Activated CD4-positive, alpha-beta T cell treated with anti-CD3 and anti-CD28 coated beads for 36 hours (primary cell): ENCODE measurements around the gene FGF2. TPM values are rescaled to one million over a fixed set of nuclear protein-coding genes. Genes with fewer than 3 reads are reported as not detected.
"Not testable (repeated sequence)": the region's sequence is repeated elsewhere in the genome, so short reads cannot be mapped to it uniquely, and the experiment has no call there.

Source experiments
- ATAC-seq: fragments of 200-7000 bp; cut with Tn5 transposase; one replicate; pipeline ENCODE4 v1.10.0; 2021; ENCODE audit warnings: mild to moderate bottlenecking, moderate library complexity
- CTCF ChIA-PET: fragments of 350-600 bp; sonication (Branson Sonifier 250); formaldehyde crosslinking; loops from one replicate; lab custom pipeline; 2021; ENCODE audit warnings: antibody characterized with exemption; lab: Charles Lee
- POLR2A ChIA-PET: fragments of 350-600 bp; sonication (Branson Sonifier 250); formaldehyde crosslinking; loops from one replicate; lab custom pipeline; 2021; ENCODE audit warnings: antibody characterized with exemption, inconsistent platforms; lab: Charles Lee
- DNase-seq: peaks from one replicate; pipeline ENCODE4 v3.0.0-alpha.2; 2020
- H3K27ac Mint-ChIP-seq: one replicate; pipeline ENCODE4 v1.8.0; 2021; ENCODE audit warnings: mixed read lengths
- H3K27me3 Mint-ChIP-seq: one replicate; pipeline ENCODE4 v1.8.0; 2021; ENCODE audit warnings: mixed read lengths
- H3K36me3 Mint-ChIP-seq: one replicate; pipeline ENCODE4 v1.8.0; 2021; ENCODE audit warnings: low read depth, mixed read lengths
- H3K4me1 Mint-ChIP-seq: one replicate; pipeline ENCODE4 v1.8.0; 2021; ENCODE audit warnings: mixed read lengths
- H3K4me3 Mint-ChIP-seq: one replicate; pipeline ENCODE4 v1.8.0; 2021; ENCODE audit warnings: mild to moderate bottlenecking, moderate library complexity, mixed read lengths
- H3K9me3 Mint-ChIP-seq: one replicate; pipeline ENCODE4 v1.8.0; 2021; ENCODE audit warnings: low read depth, mixed read lengths
- intact Hi-C, 2 experiments: fragments of 100-400 bp; cut with DNase I in 1 of 2; cut with micrococcal nuclease in 1 of 2; formaldehyde crosslinking; loops; one replicate each; pipeline versions ENCODE4 v1.14.2 to v1.15.1; 2022 to 2024; cut with DNase I, micrococcal nuclease
- total RNA-seq, 2 experiments: library from RNA; stranded (reverse); gene quantifications; one replicate each; pipeline ENCODE4 v1.2.3, GENCODE V29; 2021

The FGF2 gene
- total RNA-seq, 2 experiments from 2014 or later, result 0.91 to 1.2 TPM

DNA sequence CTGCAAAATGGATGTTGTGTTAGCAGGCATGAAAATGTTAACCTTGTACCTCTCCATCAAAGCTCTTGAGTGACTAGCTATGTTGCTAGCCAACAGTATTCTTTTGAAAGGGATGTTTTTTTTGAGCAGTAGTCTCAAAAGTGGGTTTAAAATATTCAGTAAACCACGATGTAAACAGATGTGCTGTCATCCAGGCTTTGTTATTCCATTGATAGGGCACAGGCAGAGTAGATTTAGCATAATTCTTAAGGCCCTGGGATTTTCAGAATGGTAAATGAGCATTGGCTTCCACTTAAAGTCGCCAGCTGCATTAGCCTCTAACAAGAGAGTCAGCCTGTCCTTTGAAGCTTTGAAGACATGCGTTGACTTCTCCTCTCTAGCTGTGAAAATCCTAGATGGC, 18.4 kb downstream of the FGF2 start:
- ChIA-PET CTCF (interaction anchor here (1.0 to 1.5 kb wide), 3 partner anchors 12 to 87 kb away, joined by 3 to 4 read pairs (median 4); no protein-coding TSS in a partner anchor), POLR2A (interaction anchor here (0.7 kb wide), 1 partner anchor 374 kb away, joined by 3 read pairs; no protein-coding TSS in a partner anchor)
- DNase-seq, result no peak
- Mint-ChIP-seq H3K9me3 (no peaks in the 10 kb centered on the region), H3K4me3 (no peak overlapping the region), H3K27me3 (peaks cover 5% of the 10 kb centered on the region), H3K4me1 (peaks cover 5% of the 10 kb centered on the region), H3K36me3 (no peaks in the 10 kb centered on the region), H3K27ac (no peak overlapping the region)
- intact Hi-C loops, result no loop called here
- ATAC-seq, result no peak

GRCh38 chr4:122845760-122846159, 19.1 kb downstream of the FGF2 start:
- ChIA-PET CTCF (interaction anchor here (1.0 to 1.5 kb wide), 3 partner anchors 12 to 88 kb away, joined by 3 to 4 read pairs (median 4); no protein-coding TSS in a partner anchor), POLR2A (no interaction called here)
- Mint-ChIP-seq H3K4me3 (no peak overlapping the region), H3K36me3 (no peaks in the 10 kb centered on the region), H3K4me1 (peaks cover 5% of the 10 kb centered on the region), H3K9me3 (no peaks in the 10 kb centered on the region), H3K27me3 (peaks cover 5% of the 10 kb centered on the region), H3K27ac (no peak overlapping the region)
- DNase-seq (no peak), ATAC-seq (no peak)
- intact Hi-C loops, result no loop called here

GRCh38 chr4:122847931-122848330, 21.3 kb downstream of the FGF2 start:
- H3K36me3 Mint-ChIP-seq, result no peaks in the 10 kb centered on the region
- intact Hi-C loops, result no loop called here
- no peak overlapping the region for H3K4me3 Mint-ChIP-seq
- CTCF ChIA-PET, result no interaction called here
- H3K9me3 Mint-ChIP-seq, result no peaks in the 10 kb centered on the region
- H3K4me1 Mint-ChIP-seq, result peaks cover 5% of the 10 kb centered on the region
- POLR2A ChIA-PET, result no interaction called here
- no peak for ATAC-seq
- H3K27me3 Mint-ChIP-seq, result peaks cover 12% of the 10 kb centered on the region
- DNase-seq, result no peak
- H3K27ac Mint-ChIP-seq, result no peak overlapping the region

- CTCF ChIA-PET, intact Hi-C loops, ATAC-seq, H3K4me3 Mint-ChIP-seq, H3K4me1 Mint-ChIP-seq, H3K27ac Mint-ChIP-seq, H3K9me3 Mint-ChIP-seq, H3K36me3 Mint-ChIP-seq, DNase-seq: not testable (repeated sequence)
- POLR2A ChIA-PET, result interaction anchor here (0.7 kb wide), 1 partner anchor 9 kb away, joined by 8 read pairs; no protein-coding TSS in a partner anchor
- H3K27me3 Mint-ChIP-seq, result peaks cover 13% of the 10 kb centered on the region
Observed at GRCh38 chr4:122849789-122850188, 23.2 kb downstream of the FGF2 start.

DNA sequence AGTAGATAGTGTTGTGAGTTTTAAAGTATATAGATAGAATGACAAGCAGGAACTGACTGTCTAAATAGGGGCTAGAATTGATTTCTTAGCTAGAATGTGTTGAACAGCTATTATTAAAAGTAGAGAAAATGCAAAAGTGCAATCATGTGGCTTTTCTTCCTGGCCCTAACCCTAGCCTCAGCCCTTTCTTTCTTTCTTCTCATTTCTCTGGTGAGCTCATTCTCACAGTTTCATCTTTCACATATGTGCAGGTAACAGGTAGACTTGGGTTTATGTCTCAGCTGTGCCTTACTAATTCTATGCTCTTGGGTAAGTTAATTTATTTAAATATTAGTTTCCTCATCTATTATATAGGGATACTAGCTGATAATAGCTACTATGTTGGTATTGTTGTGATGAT, 24.9 kb downstream of the FGF2 start:
- Mint-ChIP-seq H3K27me3 (peaks cover 16% of the 10 kb centered on the region), H3K4me1 (no peaks in the 10 kb centered on the region), H3K9me3 (no peaks in the 10 kb centered on the region), H3K27ac (no peak overlapping the region), H3K4me3 (no peak overlapping the region), H3K36me3 (no peaks in the 10 kb centered on the region)
- POLR2A ChIA-PET, result no interaction called here
- CTCF ChIA-PET, result interaction anchor here (0.8 kb wide), 1 partner anchor 63 kb away, joined by 5 read pairs; no protein-coding TSS in a partner anchor
- no peak for DNase-seq
- ATAC-seq, result no peak
- intact Hi-C loops, result no loop called here

DNA sequence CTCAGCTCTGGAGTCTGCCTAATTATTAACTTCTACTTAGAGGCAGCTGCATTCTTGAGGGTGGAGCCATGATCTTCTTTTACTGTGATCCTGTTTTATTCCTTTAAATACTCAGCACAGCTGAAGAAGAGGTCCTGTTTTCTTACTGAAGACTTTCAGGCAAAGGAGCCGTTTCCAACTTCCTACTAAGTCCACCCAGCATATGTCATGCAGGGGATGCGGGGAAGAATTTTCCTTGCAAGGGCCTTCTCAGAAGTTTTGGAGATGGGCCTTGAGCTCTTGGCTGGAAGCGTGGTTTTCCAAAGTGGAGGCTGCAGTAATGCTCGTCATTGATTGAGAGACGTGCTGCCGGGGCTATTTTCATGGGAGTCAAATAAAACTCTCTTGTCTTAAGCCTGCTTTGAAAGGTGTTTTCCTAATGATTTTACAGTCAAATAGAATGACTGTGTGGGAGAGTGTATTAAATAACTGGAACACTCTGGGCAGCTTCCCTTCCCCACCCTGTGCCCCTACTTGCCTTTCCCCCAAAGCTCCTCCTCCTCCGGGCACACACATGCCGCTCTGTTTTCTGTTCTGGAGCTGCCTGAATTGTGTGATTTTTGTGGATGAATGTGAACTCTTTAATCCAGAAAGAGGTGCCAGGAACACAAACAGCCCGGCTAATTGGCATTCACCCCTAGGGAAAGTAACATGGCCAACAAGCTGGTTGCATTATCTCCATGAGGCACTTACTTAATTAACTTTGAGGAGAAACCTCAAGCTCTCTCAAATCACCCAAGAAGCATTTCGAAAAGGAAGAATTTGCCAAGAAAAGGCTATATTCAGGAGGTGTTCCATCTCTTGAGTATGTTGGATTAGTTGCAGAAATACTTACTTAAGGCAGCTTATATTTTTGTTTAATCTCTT, 28.1 kb downstream of the FGF2 start:
- peaks cover 14% of the 10 kb centered on the region for H3K27me3 Mint-ChIP-seq
- CTCF ChIA-PET, result interaction anchor here (0.6 to 1.5 kb wide), 4 partner anchors 19 to 108 kb away, joined by 3 to 4 read pairs (median 3); no protein-coding TSS in a partner anchor
- H3K36me3 Mint-ChIP-seq, result no peaks in the 10 kb centered on the region
- H3K9me3 Mint-ChIP-seq, result no peaks in the 10 kb centered on the region
- no peak overlapping the region for H3K27ac Mint-ChIP-seq
- POLR2A ChIA-PET, result interaction anchor here (0.7 kb wide), 1 partner anchor 33 kb away, joined by 3 read pairs; no protein-coding TSS in a partner anchor
- ATAC-seq (no peak), DNase-seq (no peak)
- intact Hi-C loops, result no loop called here
- H3K4me3 Mint-ChIP-seq, result no peak overlapping the region
- no peaks in the 10 kb centered on the region for H3K4me1 Mint-ChIP-seq

- Mint-ChIP-seq H3K4me3 (no peak overlapping the region), H3K27ac (no peak overlapping the region), H3K9me3 (no peaks in the 10 kb centered on the region), H3K4me1 (no peaks in the 10 kb centered on the region), H3K27me3 (peaks cover 14% of the 10 kb centered on the region), H3K36me3 (no peaks in the 10 kb centered on the region)
- intact Hi-C loops, result no loop called here
- POLR2A ChIA-PET, result interaction anchor here (0.7 kb wide), 1 partner anchor 34 kb away, joined by 3 read pairs; no protein-coding TSS in a partner anchor
- CTCF ChIA-PET, result interaction anchor here (0.9 to 1.2 kb wide), 2 partner anchors 59 to 277 kb away, joined by 4 to 5 read pairs; no protein-coding TSS in a partner anchor
- DNase-seq, result no peak
- no peak for ATAC-seq
Observed at GRCh38 chr4:122855353-122855890, 28.8 kb downstream of the FGF2 start.

- DNase-seq (no peak), ATAC-seq (no peak)
- Mint-ChIP-seq H3K36me3 (no peaks in the 10 kb centered on the region), H3K27ac (no peak overlapping the region), H3K4me1 (no peaks in the 10 kb centered on the region), H3K27me3 (peaks cover 21% of the 10 kb centered on the region), H3K4me3 (no peak overlapping the region), H3K9me3 (no peaks in the 10 kb centered on the region)
- intact Hi-C loops, result loop anchor here in 1 of 2 experiments (2.0 kb wide), 1 partner anchor 24 kb away; no protein-coding TSS in a partner anchor
- ChIA-PET POLR2A (no interaction called here), CTCF (no interaction called here)
Observed at GRCh38 chr4:122857160-122857559, 30.5 kb downstream of the FGF2 start.

DNA sequence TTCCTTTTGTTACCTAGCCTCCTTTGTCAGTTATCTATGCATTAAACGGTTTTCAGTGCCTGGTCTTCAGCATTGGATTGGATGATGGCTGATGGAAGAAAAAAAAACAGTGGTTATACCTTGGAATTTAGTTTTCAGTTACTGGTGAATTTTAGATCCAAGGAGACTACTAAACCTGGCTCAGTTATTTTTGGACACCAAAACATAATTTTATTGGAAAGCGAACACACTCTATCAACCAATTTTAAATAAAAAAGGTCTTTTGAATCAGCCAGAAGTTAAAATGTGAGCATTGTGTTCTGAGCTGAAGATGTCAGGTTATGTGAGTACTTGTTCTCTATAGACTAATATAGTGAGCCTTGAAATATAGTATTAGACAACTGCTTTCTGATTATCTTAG, 32.1 kb downstream of the FGF2 start:
- Mint-ChIP-seq H3K4me1 (no peaks in the 10 kb centered on the region), H3K36me3 (no peaks in the 10 kb centered on the region), H3K4me3 (no peak overlapping the region), H3K27ac (no peak overlapping the region), H3K27me3 (peaks cover 17% of the 10 kb centered on the region), H3K9me3 (no peaks in the 10 kb centered on the region)
- ChIA-PET CTCF (interaction anchor here (1.3 kb wide), 1 partner anchor 15 kb away, joined by 3 read pairs; no protein-coding TSS in a partner anchor), POLR2A (interaction anchor here (0.6 kb wide), 1 partner anchor 9 kb away, joined by 8 read pairs; no protein-coding TSS in a partner anchor)
- DNase-seq (no peak), ATAC-seq (no peak)
- intact Hi-C loops, result no loop called here

- Mint-ChIP-seq H3K27me3 (peaks cover 15% of the 10 kb centered on the region), H3K9me3 (no peaks in the 10 kb centered on the region), H3K4me3 (no peak overlapping the region), H3K27ac (no peak overlapping the region), H3K4me1 (no peaks in the 10 kb centered on the region), H3K36me3 (no peaks in the 10 kb centered on the region)
- ChIA-PET POLR2A (no interaction called here), CTCF (interaction anchor here (1.1 kb wide), 1 partner anchor 15 kb away, joined by 4 read pairs; no protein-coding TSS in a partner anchor)
- DNase-seq, result no peak
- no peak for ATAC-seq
- intact Hi-C loops, result no loop called here
Observed at GRCh38 chr4:122861172-122861943, 34.7 kb downstream of the FGF2 start.

GRCh38 chr4:122863639-122864038, 37.0 kb downstream of the FGF2 start:
- intact Hi-C loops, result no loop called here

More at GRCh38 chr4:122863639-122864038, 37.0 kb downstream of the FGF2 start:
- Mint-ChIP-seq H3K4me3 (no peak overlapping the region), H3K27me3 (peaks cover 18% of the 10 kb centered on the region), H3K27ac (no peak overlapping the region), H3K36me3 (no peaks in the 10 kb centered on the region), H3K9me3 (no peaks in the 10 kb centered on the region), H3K4me1 (no peaks in the 10 kb centered on the region)
- ATAC-seq (no peak), DNase-seq (no peak)
- ChIA-PET POLR2A (no interaction called here), CTCF (interaction anchor here (1.3 kb wide), 1 partner anchor 13 kb away, joined by 3 read pairs; no protein-coding TSS in a partner anchor)
